ENCODE measurements around the gene TNFRSF1A.

- TF ChIP-seq ZBTB8A (IDR thresholded peaks at IDR 0.05; ENCODE audit: partially characterized antibody): no peak
- TF ChIP-seq JUND (IDR thresholded peaks at IDR 0.05; ENCODE audit: borderline replicate concordance, low read depth, low read length): no peak
- no peak for TF ChIP-seq JUND (tag; IDR thresholded peaks at IDR 0.05; ENCODE audit: borderline replicate concordance, low read depth, low read length)
Observed at GRCh38 chr12:6368906-6369525, 27.1 kb upstream of the TNFRSF1A start.

All from K562 (cell line).